OCI-LY1 (cell line): Measurements from ENCODE around the gene BAG3.
A peak's percentile ranks its signal among the peaks of the same experiment; 100 is the strongest.

Source experiments
- H2AFZ ChIP-seq: fragments of 200-600 bp; sonication (generic), shearing (Covaris generic); 2 replicates; pipeline ENCODE4 v1.6.0; 2014; ENCODE audit warnings: antibody characterized with exemption, mild to moderate bottlenecking, low read length
- H3F3A ChIP-seq: fragments of 200-600 bp; sonication (generic), shearing (Covaris generic); 2 replicates; pipeline ENCODE4 v1.6.0; 2014; ENCODE audit warnings: mild to moderate bottlenecking, antibody characterized with exemption, low read length, moderate library complexity; ENCODE audit not compliant: insufficient read depth
- H3K27ac ChIP-seq: fragments of 200-600 bp; sonication (generic); 2 replicates; pipeline ENCODE4 v1.5.1; 2014; ENCODE audit warnings: low read length, mixed run types, mild to moderate bottlenecking, low read depth; ENCODE audit not compliant: poor library complexity, severe bottlenecking
- H3K27me3 ChIP-seq: fragments of 200-600 bp; sonication (generic); 2 replicates; pipeline ENCODE4 v1.6.0; 2014; ENCODE audit warnings: antibody characterized with exemption, mild to moderate bottlenecking, low read length, moderate library complexity; ENCODE audit not compliant: insufficient read depth
- H3K36me3 ChIP-seq: fragments of 200-600 bp; sonication (generic); 2 replicates; pipeline ENCODE4 v1.6.1; 2014; ENCODE audit warnings: mild to moderate bottlenecking, antibody characterized with exemption, low read length, moderate library complexity, mixed read lengths; ENCODE audit not compliant: insufficient read depth
- H3K4me1 ChIP-seq: fragments of 200-600 bp; sonication (generic); 2 replicates; pipeline ENCODE4 v1.5.1; 2014; ENCODE audit warnings: mild to moderate bottlenecking, low read length, moderate library complexity; ENCODE audit not compliant: insufficient read depth, severe bottlenecking
- H3K4me2 ChIP-seq: fragments of 200-600 bp; sonication (generic), shearing (Covaris generic); 2 replicates; pipeline ENCODE4 v1.6.1; 2014; ENCODE audit warnings: low read length
- H3K4me3 ChIP-seq: fragments of 200-600 bp; sonication (generic); 2 replicates; pipeline ENCODE4 v1.5.1; 2014; ENCODE audit warnings: low read length, low read depth, mild to moderate bottlenecking, mixed read lengths; ENCODE audit not compliant: poor library complexity, severe bottlenecking
- H3K79me2 ChIP-seq: fragments of 200-600 bp; shearing (Covaris generic); 2 replicates; pipeline ENCODE4 v1.6.1; 2016; ENCODE audit warnings: mixed run types, low read length, mixed read lengths; ENCODE audit not compliant: insufficient read depth
- H3K9ac ChIP-seq: fragments of 200-600 bp; sonication (generic), shearing (Covaris generic); 2 replicates; pipeline ENCODE4 v1.6.1; 2014; ENCODE audit warnings: mild to moderate bottlenecking, low read length, mixed read lengths
- H3K9me2 ChIP-seq: fragments of 200-600 bp; sonication (generic), shearing (Covaris generic); 2 replicates; pipeline ENCODE4 v1.6.1; 2014; ENCODE audit warnings: low read depth, mild to moderate bottlenecking, low read length, mixed read lengths
- H3K9me3 ChIP-seq: fragments of 200-600 bp; shearing (Covaris generic); 2 replicates; pipeline ENCODE4 v1.6.1; 2014; ENCODE audit warnings: low read length, mixed read lengths
- H4K20me1 ChIP-seq: fragments of 200-600 bp; sonication (generic), shearing (Covaris generic); 2 replicates; pipeline ENCODE4 v1.6.0; 2016; ENCODE audit warnings: mild to moderate bottlenecking, low read length; ENCODE audit not compliant: insufficient read depth
- CTCF ChIP-seq: fragments of 200-600 bp; sonication (generic), shearing (Covaris generic); IDR thresholded peaks from 2 replicates; pipeline ENCODE4 v1.5.1; 2017; ENCODE audit warnings: mild to moderate bottlenecking, antibody characterized with exemption, low read length, moderate library complexity, mixed read lengths
- EZH2 ChIP-seq: fragments of 200-600 bp; sonication (generic), shearing (Covaris generic); IDR thresholded peaks from 2 replicates; pipeline ENCODE4 v1.8.0; 2017; ENCODE audit warnings: borderline replicate concordance, mixed run types, mild to moderate bottlenecking, antibody characterized with exemption, low read length, moderate library complexity, mixed read lengths

Gene BAG3

DNA sequence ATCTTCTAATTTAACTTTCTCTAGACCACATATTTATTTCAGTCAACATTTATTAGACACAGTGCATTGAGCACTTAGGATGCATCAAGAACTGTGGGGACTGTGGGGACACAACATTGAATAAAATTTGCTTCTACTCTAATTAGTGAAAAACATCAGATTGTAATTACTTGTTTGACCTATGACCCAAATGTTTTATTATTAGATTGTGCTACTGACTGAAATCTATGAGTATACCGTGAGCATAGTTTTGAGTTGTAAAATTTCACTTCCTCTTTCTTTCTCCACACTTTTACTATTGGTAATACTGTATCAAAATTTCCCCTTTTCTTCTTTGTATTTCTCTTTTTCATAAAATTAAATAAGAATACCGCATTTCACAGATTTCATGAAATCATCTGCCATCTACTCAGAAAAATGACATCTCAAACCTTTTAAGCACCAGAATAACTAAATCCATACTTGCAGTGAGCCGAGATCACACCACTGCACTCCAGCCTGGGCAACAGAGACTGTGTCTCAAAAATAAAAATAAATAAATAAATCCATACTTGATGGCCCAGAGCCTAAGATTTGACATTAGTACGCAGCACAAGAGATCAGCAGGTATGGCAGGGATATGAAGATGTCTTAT, 49.3 kb downstream of the BAG3 start:
- Histone ChIP-seq H2AFZ (no peak overlapping the region), H3K9me2 (no peaks in the 10 kb centered on the region), H3K79me2 (no peaks in the 10 kb centered on the region), H3K4me1 (peaks cover 53% of the 10 kb centered on the region), H3K27ac (peak overlapping the region; percentile 68), H4K20me1 (no peaks in the 10 kb centered on the region), H3K4me3 (no peak overlapping the region), H3K4me2 (peak overlapping the region; percentile 50), H3K27me3 (no peaks in the 10 kb centered on the region), H3F3A (no peaks in the 10 kb centered on the region), H3K9me3 (no peaks in the 10 kb centered on the region), H3K9ac (no peak overlapping the region), H3K36me3 (no peaks in the 10 kb centered on the region; the same call in 1 of the 2 replicates)
- TF ChIP-seq CTCF = no peak

GRCh38 chr10:119701861-119702260, 50.7 kb downstream of the BAG3 start:
- Histone ChIP-seq H3K4me2 (no peak overlapping the region), H3K27ac (peak overlapping the region; percentile 36), H3F3A (no peaks in the 10 kb centered on the region), H3K27me3 (no peaks in the 10 kb centered on the region), H3K4me1 (peaks cover 57% of the 10 kb centered on the region), H2AFZ (no peak overlapping the region), H3K79me2 (no peaks in the 10 kb centered on the region), H3K9me3 (0 out of 2 replicates have a peak, but pooled peaks cover 2% of the 10 kb centered on the region), H3K9me2 (no peaks in the 10 kb centered on the region), H3K4me3 (no peak overlapping the region), H3K9ac (no peak overlapping the region), H3K36me3 (no peaks in the 10 kb centered on the region; the same call in 1 of the 2 replicates), H4K20me1 (no peaks in the 10 kb centered on the region)
- TF ChIP-seq CTCF = no peak
- no peak for TF ChIP-seq EZH2

DNA sequence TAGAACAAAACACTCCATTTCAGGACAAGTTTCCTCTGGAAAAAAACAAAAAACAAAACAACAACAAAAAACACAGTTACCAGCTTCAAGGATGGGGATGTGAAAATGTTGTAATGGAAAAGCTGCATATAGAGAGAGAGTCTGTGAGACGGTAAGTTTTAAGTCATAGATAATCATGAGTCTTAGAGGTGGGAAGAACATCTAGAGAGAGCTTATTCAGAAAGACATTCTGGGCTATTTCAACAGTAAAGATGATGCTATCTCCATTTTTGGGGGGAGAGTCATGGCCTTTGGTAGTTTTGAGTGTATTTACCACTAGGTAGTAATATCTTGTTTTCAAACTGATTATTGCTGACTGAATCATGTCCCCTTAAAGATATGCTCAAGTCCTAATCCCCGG, 51.4 kb downstream of the BAG3 start:
- Histone ChIP-seq H3K9me3 (peaks cover 3% of the 10 kb centered on the region), H3K4me2 (no peak overlapping the region), H3K4me1 (peaks cover 57% of the 10 kb centered on the region), H3K79me2 (no peaks in the 10 kb centered on the region), H2AFZ (no peak overlapping the region), H3K9me2 (no peaks in the 10 kb centered on the region), H3F3A (no peaks in the 10 kb centered on the region), H3K27ac (peak overlapping the region; percentile 36), H4K20me1 (no peaks in the 10 kb centered on the region), H3K27me3 (no peaks in the 10 kb centered on the region), H3K9ac (no peak overlapping the region), H3K4me3 (no peak overlapping the region), H3K36me3 (no peaks in the 10 kb centered on the region; the same call in 1 of the 2 replicates)
- TF ChIP-seq EZH2 (no peak), CTCF (no peak)
